ENCODE measurements around the gene TMSB15C.

GRCh38 chrX:104085477-104085876, 9.4 kb upstream of the TMSB15C start:
- TF ChIP-seq CTCF (IDR thresholded peaks at IDR 0.05 in 2 of 3, conservative IDR thresholded peaks at IDR 0.05 in 1 of 3; ENCODE audit: borderline replicate concordance in 1 of 3, insufficient read depth in 1 of 3, low read depth in 2 of 3, low read length in 2 of 3) (no peak), RAD21 (IDR thresholded peaks at IDR 0.05; ENCODE audit: low read depth) (no peak), FOSL1 (IDR thresholded peaks at IDR 0.05; ENCODE audit: low read depth) (no peak), POLR2AphosphoS5 (IDR thresholded peaks at IDR 0.05; ENCODE audit: low read depth, low read length) (no peak), POLR2A (IDR thresholded peaks at IDR 0.05; ENCODE audit: borderline replicate concordance, extremely low read depth, insufficient read depth, insufficient read length) (no peak), EZH2 (IDR thresholded peaks at IDR 0.05) (no peak), YY1 (IDR thresholded peaks at IDR 0.05; ENCODE audit: extremely low read depth, insufficient replicate concordance, low read depth, low read length) (no peak)

All from HCT116 (cell line).